HEK293 (cell line): ENCODE data around the gene DSC2.
A peak's percentile ranks its signal among the peaks of the same experiment; 100 is the strongest.

Source experiments
- BCL11A ChIP-seq: fragments of 450-650 bp; formaldehyde crosslinking; IDR thresholded peaks from 2 replicates; pipeline ENCODE4 v1.5.1; 2016; ENCODE audit warnings: low read depth, missing biosample characterization, missing genetic modification characterization
- BCL6B ChIP-seq: fragments of 450-650 bp; formaldehyde crosslinking; IDR thresholded peaks from 2 replicates; pipeline ENCODE4 v1.5.1; 2017; ENCODE audit warnings: missing biosample characterization, missing genetic modification characterization
- CTCF ChIP-seq: fragments of 450-650 bp; formaldehyde crosslinking; IDR thresholded peaks from 2 replicates; pipeline ENCODE4 v1.5.1; 2016; ENCODE audit warnings: missing biosample characterization, missing genetic modification characterization
- MEIS1 ChIP-seq: sonication (generic); formaldehyde crosslinking; IDR thresholded peaks from 2 replicates; pipeline ENCODE4 v1.8.1; 2022; ENCODE audit warnings: missing genetic modification reagents, mild to moderate bottlenecking, borderline replicate concordance
- OVOL3 ChIP-seq: fragments of 450-650 bp; formaldehyde crosslinking; IDR thresholded peaks from 2 replicates; pipeline ENCODE4 v1.5.1; 2016; ENCODE audit warnings: missing biosample characterization, missing genetic modification characterization
- PRDM10 ChIP-seq: fragments of 450-650 bp; formaldehyde crosslinking; IDR thresholded peaks from 2 replicates; pipeline ENCODE4 v1.5.1; 2016; ENCODE audit warnings: missing biosample characterization, missing genetic modification characterization
- REPIN1 ChIP-seq: fragments of 450-650 bp; formaldehyde crosslinking; IDR thresholded peaks from 2 replicates; pipeline ENCODE4 v1.5.1; 2017; ENCODE audit warnings: missing biosample characterization, missing genetic modification characterization, low read depth
- SCRT1 ChIP-seq: fragments of 450-650 bp; formaldehyde crosslinking; IDR thresholded peaks from 2 replicates; pipeline ENCODE4 v1.5.1; 2016; ENCODE audit warnings: missing biosample characterization, missing genetic modification characterization, borderline replicate concordance
- SP2 ChIP-seq: fragments of 450-650 bp; formaldehyde crosslinking; IDR thresholded peaks from 2 replicates; pipeline ENCODE4 v1.5.1; 2016; ENCODE audit warnings: missing biosample characterization, missing genetic modification characterization
- TCF7L2 ChIP-seq: IDR thresholded peaks from 2 replicates; pipeline ENCODE4 v1.6.1; 2011; ENCODE audit warnings: low read depth, mild to moderate bottlenecking, inconsistent platforms, low read length, moderate library complexity, borderline replicate concordance
- ZBTB44 ChIP-seq: fragments of 450-650 bp; IDR thresholded peaks from 2 replicates; pipeline ENCODE4 v1.5.1; 2018; ENCODE audit warnings: missing biosample characterization, mild to moderate bottlenecking, missing genetic modification characterization
- ZBTB49 ChIP-seq: fragments of 450-650 bp; formaldehyde crosslinking; IDR thresholded peaks from 2 replicates; pipeline ENCODE4 v1.5.1; 2016; ENCODE audit warnings: missing biosample characterization, missing genetic modification characterization, low read depth
- ZNF138 ChIP-seq: fragments of 450-650 bp; formaldehyde crosslinking; IDR thresholded peaks from 2 replicates; pipeline ENCODE4 v1.5.1; 2016; ENCODE audit warnings: missing biosample characterization, missing genetic modification characterization, borderline replicate concordance
- ZNF175 ChIP-seq: fragments of 450-650 bp; formaldehyde crosslinking; IDR thresholded peaks from 2 replicates; pipeline ENCODE4 v1.5.1; 2016; ENCODE audit warnings: missing biosample characterization, missing genetic modification characterization
- ZNF280D ChIP-seq: fragments of 450-650 bp; formaldehyde crosslinking; IDR thresholded peaks from 2 replicates; pipeline ENCODE4 v1.5.1; 2016; ENCODE audit warnings: missing biosample characterization, missing genetic modification characterization
- ZNF292 ChIP-seq: fragments of 450-650 bp; formaldehyde crosslinking; IDR thresholded peaks from 2 replicates; pipeline ENCODE4 v1.5.1; 2016; ENCODE audit warnings: low read depth, missing biosample characterization, missing genetic modification characterization, borderline replicate concordance
- ZNF48 ChIP-seq: fragments of 450-650 bp; formaldehyde crosslinking; IDR thresholded peaks from 2 replicates; pipeline ENCODE4 v1.5.1; 2016; ENCODE audit warnings: missing biosample characterization, missing genetic modification characterization
- ZNF513 ChIP-seq: fragments of 450-650 bp; IDR thresholded peaks from 2 replicates; pipeline ENCODE4 v1.5.1; 2018; ENCODE audit warnings: missing biosample characterization, missing genetic modification characterization
- ZNF548 ChIP-seq: fragments of 450-650 bp; formaldehyde crosslinking; IDR thresholded peaks from 2 replicates; pipeline ENCODE4 v1.5.1; 2016; ENCODE audit warnings: missing biosample characterization, missing genetic modification characterization
- ZNF677 ChIP-seq: fragments of 450-650 bp; IDR thresholded peaks from 2 replicates; pipeline ENCODE4 v1.5.0; 2018; ENCODE audit warnings: missing biosample characterization, mild to moderate bottlenecking, missing genetic modification characterization, moderate library complexity
- ZNF704 ChIP-seq: fragments of 450-650 bp; formaldehyde crosslinking; IDR thresholded peaks from 2 replicates; pipeline ENCODE4 v1.5.1; 2016; ENCODE audit warnings: missing biosample characterization, missing genetic modification characterization

The DSC2 gene

GRCh38 chr18:31101183-31102024, 817 bp downstream of the DSC2 start (continued):
- TF ChIP-seq ZBTB49 (tag by site-specific recombination) (no peak), ZNF138 (tag by site-specific recombination) (no peak), ZNF175 (tag by site-specific recombination) (no peak), ZNF280D (tag by site-specific recombination) (no peak), BCL6B (tag by site-specific recombination) (no peak), SP2 (tag by site-specific recombination) (peak; percentile 44), ZBTB44 (tag by site-specific recombination) (no peak), CTCF (tag by site-specific recombination) (peak; percentile 79), OVOL3 (no peak), ZNF704 (tag by site-specific recombination) (no peak), ZNF513 (tag by site-specific recombination) (no peak), PRDM10 (tag by site-specific recombination) (0 out of 2 replicates have a peak, but pooled peaks have one; percentile 8), ZNF548 (tag by site-specific recombination) (no peak), TCF7L2 (no peak), SCRT1 (no peak), ZNF677 (tag by site-specific recombination) (no peak), MEIS1 (CRISPR knock-in tag) (no peak), ZNF48 (no peak), BCL11A (tag by site-specific recombination) (no peak), REPIN1 (no peak), ZNF292 (tag by site-specific recombination) (no peak)
